Neural progenitor cell (in vitro differentiated cells): ENCODE data around the gene ADGRD1.

ENCODE experiments used
- EZH2 ChIP-seq: fragments of 200-600 bp; sonication (generic); IDR thresholded peaks from 2 replicates; pipeline ENCODE4 v1.6.1; 2017; ENCODE audit warnings: antibody characterized with exemption, mild to moderate bottlenecking, moderate library complexity
- EZH2phosphoT487 ChIP-seq: fragments of 200-600 bp; sonication (generic); IDR thresholded peaks from 2 replicates; pipeline ENCODE4 v1.6.1; 2017; ENCODE audit warnings: antibody characterized with exemption
- TF ChIP-seq, protein P1 (sequence below): fragments of 200-600 bp; sonication (generic); IDR thresholded peaks from 2 replicates; pipeline ENCODE4 v1.5.1; 2017; ENCODE audit warnings: antibody characterized with exemption, mild to moderate bottlenecking

GRCh38 chr12:131164096-131164872, 210.6 kb downstream of the ADGRD1 start:
- TF ChIP-seq, protein P1, sequence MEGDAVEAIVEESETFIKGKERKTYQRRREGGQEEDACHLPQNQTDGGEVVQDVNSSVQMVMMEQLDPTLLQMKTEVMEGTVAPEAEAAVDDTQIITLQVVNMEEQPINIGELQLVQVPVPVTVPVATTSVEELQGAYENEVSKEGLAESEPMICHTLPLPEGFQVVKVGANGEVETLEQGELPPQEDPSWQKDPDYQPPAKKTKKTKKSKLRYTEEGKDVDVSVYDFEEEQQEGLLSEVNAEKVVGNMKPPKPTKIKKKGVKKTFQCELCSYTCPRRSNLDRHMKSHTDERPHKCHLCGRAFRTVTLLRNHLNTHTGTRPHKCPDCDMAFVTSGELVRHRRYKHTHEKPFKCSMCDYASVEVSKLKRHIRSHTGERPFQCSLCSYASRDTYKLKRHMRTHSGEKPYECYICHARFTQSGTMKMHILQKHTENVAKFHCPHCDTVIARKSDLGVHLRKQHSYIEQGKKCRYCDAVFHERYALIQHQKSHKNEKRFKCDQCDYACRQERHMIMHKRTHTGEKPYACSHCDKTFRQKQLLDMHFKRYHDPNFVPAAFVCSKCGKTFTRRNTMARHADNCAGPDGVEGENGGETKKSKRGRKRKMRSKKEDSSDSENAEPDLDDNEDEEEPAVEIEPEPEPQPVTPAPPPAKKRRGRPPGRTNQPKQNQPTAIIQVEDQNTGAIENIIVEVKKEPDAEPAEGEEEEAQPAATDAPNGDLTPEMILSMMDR: no peak
- TF ChIP-seq EZH2 (no peak), EZH2phosphoT487 (no peak)
